IPS-18a (cell line): ENCODE results near the gene MUC20.

Source experiments
- H3K27ac ChIP-seq: one replicate; pipeline ENCODE4 v1.5.1; 2013; ENCODE audit warnings: low read length
- H3K27me3 ChIP-seq: one replicate; pipeline ENCODE4 v1.6.1; 2013; ENCODE audit warnings: mild to moderate bottlenecking, low read length; ENCODE audit not compliant: control insufficient read depth, insufficient read depth
- H3K36me3 ChIP-seq: one replicate; pipeline ENCODE4 v1.6.1; 2013; ENCODE audit warnings: low read depth, low read length; ENCODE audit not compliant: control insufficient read depth
- H3K4me1 ChIP-seq: one replicate; pipeline ENCODE4 v1.6.1; 2013; ENCODE audit warnings: low read depth, low read length; ENCODE audit not compliant: control insufficient read depth
- H3K4me3 ChIP-seq: one replicate; pipeline ENCODE4 v1.5.1; 2013; ENCODE audit warnings: low read length
- H3K9ac ChIP-seq: one replicate; pipeline ENCODE4 v1.6.1; 2013; ENCODE audit warnings: mild to moderate bottlenecking, low read length, moderate library complexity
- H3K9me3 ChIP-seq: one replicate; pipeline ENCODE4 v1.6.1; 2013; ENCODE audit warnings: low read depth, low read length; ENCODE audit not compliant: control insufficient read depth

The MUC20 gene

GRCh38 chr3:195755791-195756676 is 35.3 kb downstream of the MUC20 start:
- Histone ChIP-seq H3K4me1 (no peaks in the 10 kb centered on the region), H3K9ac (no peak overlapping the region), H3K27me3 (no peaks in the 10 kb centered on the region), H3K36me3 (no peaks in the 10 kb centered on the region), H3K9me3 (no peaks in the 10 kb centered on the region), H3K4me3 (no peak overlapping the region), H3K27ac (no peak overlapping the region)

GRCh38 chr3:195757438-195757770 is 36.6 kb downstream of the MUC20 start:
- Histone ChIP-seq H3K9me3 (no peaks in the 10 kb centered on the region), H3K4me1 (no peaks in the 10 kb centered on the region), H3K27ac (no peak overlapping the region), H3K4me3 (no peak overlapping the region), H3K9ac (no peak overlapping the region), H3K27me3 (no peaks in the 10 kb centered on the region), H3K36me3 (no peaks in the 10 kb centered on the region)

GRCh38 chr3:195757827-195758226 is 37.0 kb downstream of the MUC20 start:
- H3K36me3 ChIP-seq = no peaks in the 10 kb centered on the region
- no peaks in the 10 kb centered on the region for H3K27me3 ChIP-seq
- H3K4me1 ChIP-seq = no peaks in the 10 kb centered on the region
- no peak overlapping the region for H3K27ac ChIP-seq
- no peak overlapping the region for H3K4me3 ChIP-seq
- H3K9me3 ChIP-seq = no peaks in the 10 kb centered on the region
- H3K9ac ChIP-seq = no peak overlapping the region

- Histone ChIP-seq H3K4me1 (no peaks in the 10 kb centered on the region), H3K9me3 (no peaks in the 10 kb centered on the region), H3K4me3 (no peak overlapping the region), H3K36me3 (no peaks in the 10 kb centered on the region), H3K27me3 (no peaks in the 10 kb centered on the region), H3K27ac (no peak overlapping the region), H3K9ac (no peak overlapping the region)
Observed at GRCh38 chr3:195758721-195759353, 38.1 kb downstream of the MUC20 start.

- Histone ChIP-seq H3K4me1 (no peaks in the 10 kb centered on the region), H3K4me3 (no peak overlapping the region), H3K9me3 (no peaks in the 10 kb centered on the region), H3K36me3 (no peaks in the 10 kb centered on the region), H3K27me3 (no peaks in the 10 kb centered on the region), H3K9ac (no peak overlapping the region), H3K27ac (no peak overlapping the region)
Observed at GRCh38 chr3:195760345-195761122, 39.8 kb downstream of the MUC20 start.

GRCh38 chr3:195761123-195761566 is 40.4 kb downstream of the MUC20 start:
- H3K9ac ChIP-seq = no peak overlapping the region
- H3K4me3 ChIP-seq = no peak overlapping the region
- no peaks in the 10 kb centered on the region for H3K9me3 ChIP-seq
- H3K4me1 ChIP-seq = no peaks in the 10 kb centered on the region
- no peak overlapping the region for H3K27ac ChIP-seq
- no peaks in the 10 kb centered on the region for H3K27me3 ChIP-seq
- H3K36me3 ChIP-seq = no peaks in the 10 kb centered on the region

- H3K9me3 ChIP-seq = no peaks in the 10 kb centered on the region
- H3K4me1 ChIP-seq = no peaks in the 10 kb centered on the region
- H3K27me3 ChIP-seq = no peaks in the 10 kb centered on the region
- H3K4me3 ChIP-seq = no peak overlapping the region
- H3K36me3 ChIP-seq = no peaks in the 10 kb centered on the region
- H3K9ac ChIP-seq = no peak overlapping the region
- no peak overlapping the region for H3K27ac ChIP-seq
Observed at GRCh38 chr3:195761567-195762248, 40.9 kb downstream of the MUC20 start.

GRCh38 chr3:195762249-195762585 is 41.4 kb downstream of the MUC20 start:
- no peak overlapping the region for H3K4me3 ChIP-seq
- H3K4me1 ChIP-seq = no peaks in the 10 kb centered on the region
- no peaks in the 10 kb centered on the region for H3K36me3 ChIP-seq
- no peaks in the 10 kb centered on the region for H3K9me3 ChIP-seq
- H3K27me3 ChIP-seq = no peaks in the 10 kb centered on the region
- no peak overlapping the region for H3K27ac ChIP-seq
- H3K9ac ChIP-seq = no peak overlapping the region

- no peaks in the 10 kb centered on the region for H3K36me3 ChIP-seq
- H3K9me3 ChIP-seq = no peaks in the 10 kb centered on the region
- no peak overlapping the region for H3K4me3 ChIP-seq
- H3K4me1 ChIP-seq = no peaks in the 10 kb centered on the region
- H3K9ac ChIP-seq = no peak overlapping the region
- H3K27ac ChIP-seq = no peak overlapping the region
- no peaks in the 10 kb centered on the region for H3K27me3 ChIP-seq
Observed at GRCh38 chr3:195762611-195763010, 41.8 kb downstream of the MUC20 start.

- no peaks in the 10 kb centered on the region for H3K36me3 ChIP-seq
- H3K27ac ChIP-seq = no peak overlapping the region
- no peaks in the 10 kb centered on the region for H3K27me3 ChIP-seq
Observed at GRCh38 chr3:195763076-195763830, 42.5 kb downstream of the MUC20 start.

More at GRCh38 chr3:195763076-195763830, 42.5 kb downstream of the MUC20 start:
- Histone ChIP-seq H3K9me3 (no peaks in the 10 kb centered on the region), H3K4me3 (no peak overlapping the region), H3K9ac (no peak overlapping the region), H3K4me1 (no peaks in the 10 kb centered on the region)
